HG03039 (cell line): ENCODE data around the gene KIRREL2.
A peak's percentile ranks its signal among the peaks of the same experiment; 100 is the strongest.
"Not testable (repeated sequence)": the region's sequence is repeated elsewhere in the genome, so short reads cannot be mapped to it uniquely, and the experiment has no call there.

Source experiments
- ATAC-seq: cut with Tn5 transposase; IDR thresholded peaks from one replicate; pipeline ENCODE4 v1.9.1; 2021; ENCODE audit warnings: mild to moderate bottlenecking, moderate library complexity; ENCODE audit not compliant: unreplicated experiment

KIRREL2 gene

DNA sequence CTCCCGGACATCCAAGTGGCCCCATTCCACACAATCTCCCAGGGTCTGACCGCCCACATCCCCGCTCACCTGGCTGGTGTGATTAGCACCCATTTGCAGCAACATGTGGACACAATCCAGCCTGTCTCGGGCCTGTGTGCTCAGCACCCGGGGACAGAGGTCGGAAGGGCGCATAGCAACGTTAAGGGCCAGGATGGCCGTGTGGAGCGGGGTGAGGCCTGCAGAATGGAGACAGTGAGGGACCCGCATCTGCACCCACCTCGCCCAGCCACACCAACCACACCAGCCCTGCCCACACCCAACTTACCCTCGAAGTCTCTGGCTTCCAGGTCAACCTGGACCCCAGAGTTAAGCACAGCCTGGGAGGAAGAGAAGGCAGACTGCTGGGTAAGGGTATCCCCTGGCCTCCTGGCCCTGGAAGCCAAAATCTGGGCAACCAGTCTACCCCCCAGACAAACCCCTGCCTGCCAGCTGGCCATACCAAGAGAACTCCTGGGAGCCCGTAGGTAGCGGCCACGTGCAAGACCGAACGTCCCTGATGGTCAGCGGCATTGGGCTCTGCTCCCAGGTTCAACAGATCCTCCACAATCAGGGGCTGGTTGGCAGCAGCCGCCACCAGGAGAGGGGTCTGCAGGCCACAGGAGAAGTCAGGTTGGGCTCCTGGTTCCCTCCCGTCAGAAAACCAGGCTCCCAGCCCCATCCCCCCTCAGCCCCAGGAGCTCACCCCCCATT, 39.4 kb downstream of the KIRREL2 start:
- ATAC-seq = no peak

DNA sequence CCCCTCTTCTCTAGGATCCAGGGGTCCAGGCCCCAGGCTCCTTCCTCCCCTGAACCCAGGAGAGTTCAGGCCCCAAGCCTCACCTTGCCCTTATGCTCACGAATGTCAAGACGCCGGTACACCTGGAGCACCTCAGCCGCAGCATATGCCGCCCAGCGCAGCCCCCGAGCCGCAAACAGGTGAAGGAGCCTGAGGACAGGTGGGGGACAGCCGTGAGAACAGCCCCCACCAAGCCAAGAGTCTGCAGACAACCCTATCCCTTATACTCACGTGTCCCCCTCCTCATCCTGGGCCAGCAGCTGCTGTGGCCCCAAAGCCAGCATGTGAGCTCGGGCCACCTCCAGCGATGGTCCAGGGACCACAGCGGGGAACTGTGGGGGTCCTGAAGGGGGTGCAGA, 39.9 kb downstream of the KIRREL2 start:
- ATAC-seq = no peak

DNA sequence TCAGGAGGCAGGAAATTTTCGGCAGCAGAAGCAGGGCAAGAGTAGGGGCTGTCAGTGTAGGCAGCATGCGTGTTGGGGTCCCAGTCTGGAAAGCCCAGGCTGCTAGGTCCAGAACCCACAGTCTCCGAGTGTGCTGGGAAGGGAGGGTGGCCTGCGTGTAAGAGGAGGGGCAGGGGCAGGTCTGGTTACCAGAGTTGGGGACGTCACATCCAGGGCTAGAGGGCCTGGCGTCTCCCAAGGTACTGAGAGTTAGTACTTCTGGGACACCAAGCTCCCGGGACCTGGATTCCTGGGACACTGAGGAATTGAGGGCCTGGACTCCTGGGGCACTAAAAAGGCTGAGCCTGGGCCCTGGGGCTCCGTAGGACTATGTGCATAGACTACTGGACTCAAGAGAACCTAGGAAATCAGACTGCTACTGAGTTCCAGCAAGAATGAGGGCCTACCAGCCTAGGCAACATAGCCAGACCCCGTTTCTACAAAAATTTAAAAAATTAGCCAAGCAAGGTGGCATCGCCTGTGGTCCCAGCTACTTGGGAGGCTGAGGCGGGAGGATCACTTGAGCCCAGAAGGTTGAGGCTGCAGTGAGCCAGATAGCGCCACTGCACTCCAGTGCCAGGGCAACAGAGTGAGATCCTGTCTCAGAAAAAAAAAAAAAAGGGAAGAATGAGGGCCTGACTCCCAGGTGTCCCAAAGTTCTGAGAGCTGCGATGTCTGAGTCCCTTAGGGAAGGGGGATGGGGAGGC, 41.2 kb downstream of the KIRREL2 start:
- no peak for ATAC-seq

DNA sequence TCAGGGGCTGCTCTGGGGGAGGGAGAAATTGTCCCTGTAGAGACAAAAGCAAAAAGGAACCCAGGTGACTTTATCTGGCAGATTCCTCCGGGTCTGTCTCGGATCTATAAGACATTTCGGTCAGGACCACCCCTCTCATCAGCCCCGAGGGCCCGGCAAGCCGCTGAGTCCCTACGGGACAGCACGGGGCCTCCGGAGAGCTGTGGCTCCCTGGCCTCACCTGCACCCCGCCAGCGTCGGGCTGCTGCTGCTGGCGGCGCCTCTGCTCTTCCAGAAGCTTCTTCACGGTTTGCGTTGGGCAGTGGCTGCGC, 41.7 kb downstream of the KIRREL2 start:
- no peak for ATAC-seq

DNA sequence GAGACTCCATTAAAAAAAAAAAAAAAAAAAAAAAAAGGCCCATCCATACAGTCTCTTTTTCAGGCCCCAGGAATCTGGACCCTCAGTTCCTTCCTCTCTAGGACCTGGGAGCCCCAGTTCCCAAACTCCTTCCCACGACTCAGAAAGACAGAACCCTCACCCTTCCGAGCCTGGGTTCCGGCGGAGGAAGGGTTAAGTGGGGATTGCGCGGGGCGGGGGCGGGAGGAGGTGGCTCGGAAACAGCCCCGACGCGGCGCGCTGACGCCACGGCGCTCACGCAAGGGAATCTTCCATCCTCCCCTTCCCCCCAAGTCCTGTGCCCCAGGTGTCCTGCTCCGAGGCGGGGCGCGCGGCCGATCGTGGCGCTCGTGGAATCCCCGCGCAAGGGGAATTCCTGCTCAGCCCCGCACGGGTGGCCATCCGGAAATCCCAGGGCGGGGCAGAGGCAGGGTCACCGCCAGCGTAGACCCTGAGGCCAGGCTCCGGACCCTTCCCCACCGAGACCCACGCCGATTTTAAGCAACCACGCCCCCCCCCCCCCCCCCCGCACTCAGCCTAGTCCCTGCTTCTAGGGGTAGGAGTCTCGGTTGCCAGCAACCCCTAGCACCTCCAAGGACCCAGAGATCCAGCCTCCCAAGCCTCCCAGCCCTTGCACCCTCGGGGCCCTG, 43.0 kb downstream of the KIRREL2 start:
- peak; percentile 35 for ATAC-seq

DNA sequence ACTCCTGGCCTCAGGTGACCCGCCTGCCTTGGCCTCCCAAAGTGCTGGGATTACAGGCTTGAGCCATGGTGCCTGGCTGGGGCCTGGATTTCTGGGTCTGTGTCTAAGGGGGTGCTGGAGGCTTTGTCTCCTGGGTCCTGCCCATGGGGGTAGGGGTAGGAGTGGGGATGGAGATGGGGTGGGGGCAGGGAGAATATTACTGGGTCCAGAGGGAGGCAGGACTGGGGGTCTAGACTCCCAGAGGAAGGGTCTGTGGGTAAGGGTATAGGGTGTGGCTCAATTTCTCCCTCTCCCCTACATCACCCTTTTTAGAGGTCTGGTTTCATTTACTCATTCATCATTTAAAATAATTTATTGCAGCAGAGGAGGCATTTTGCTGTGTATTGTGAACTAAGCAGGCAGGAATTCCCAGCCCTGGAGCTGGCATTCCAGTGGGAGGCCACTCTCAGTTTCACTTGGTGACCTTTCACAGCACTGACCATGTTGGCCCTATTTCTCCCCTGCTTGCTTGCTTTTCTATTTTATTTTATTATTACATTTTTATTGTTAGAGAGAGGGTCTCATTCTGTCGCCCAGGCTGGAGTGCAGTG, 44.4 kb downstream of the KIRREL2 start:
- no peak for ATAC-seq

DNA sequence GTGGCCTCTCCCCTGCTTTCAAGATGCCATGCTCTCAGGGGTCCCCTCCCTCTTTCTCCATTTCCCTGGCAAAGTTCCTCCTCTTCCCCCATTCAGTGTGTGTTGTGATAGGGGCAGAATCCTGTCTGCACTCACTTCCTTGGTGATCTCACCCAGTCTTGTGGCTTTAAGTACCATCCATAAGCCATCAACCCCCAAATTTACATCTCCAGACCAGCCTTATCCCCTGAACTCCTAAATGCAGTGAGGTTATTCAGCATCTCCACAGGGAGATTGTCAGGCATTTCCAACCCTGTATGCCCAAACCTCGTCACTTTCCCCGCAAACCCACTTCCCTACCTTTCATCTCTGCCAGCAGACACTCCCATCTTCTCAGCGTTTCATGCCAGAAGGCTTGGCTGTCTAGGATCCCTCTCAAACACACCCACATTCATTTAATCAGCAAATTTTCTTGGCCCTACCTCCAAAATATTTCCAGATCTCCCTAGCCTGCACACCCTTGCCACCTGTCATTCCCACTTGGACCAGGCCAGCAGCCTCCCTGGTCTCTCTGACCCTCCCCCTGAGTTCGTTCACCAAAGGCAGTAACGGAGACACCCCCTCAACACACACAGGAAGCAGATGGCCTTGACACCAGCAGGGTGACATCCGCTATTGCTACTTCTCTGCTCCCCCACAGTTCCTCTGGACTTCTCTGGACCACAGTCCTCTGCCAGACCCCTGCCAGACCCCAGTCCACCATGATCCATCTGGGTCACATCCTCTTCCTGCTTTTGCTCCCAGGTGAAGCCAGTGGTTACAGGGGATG, 45.3 kb downstream of the KIRREL2 start, which contains the start of gene HCST:
Gene HCST (plus strand): TSS at position 676 of the 808 bp plus-strand sequence. CDS start 65 bp downstream, at position 741.
- no peak for ATAC-seq

DNA sequence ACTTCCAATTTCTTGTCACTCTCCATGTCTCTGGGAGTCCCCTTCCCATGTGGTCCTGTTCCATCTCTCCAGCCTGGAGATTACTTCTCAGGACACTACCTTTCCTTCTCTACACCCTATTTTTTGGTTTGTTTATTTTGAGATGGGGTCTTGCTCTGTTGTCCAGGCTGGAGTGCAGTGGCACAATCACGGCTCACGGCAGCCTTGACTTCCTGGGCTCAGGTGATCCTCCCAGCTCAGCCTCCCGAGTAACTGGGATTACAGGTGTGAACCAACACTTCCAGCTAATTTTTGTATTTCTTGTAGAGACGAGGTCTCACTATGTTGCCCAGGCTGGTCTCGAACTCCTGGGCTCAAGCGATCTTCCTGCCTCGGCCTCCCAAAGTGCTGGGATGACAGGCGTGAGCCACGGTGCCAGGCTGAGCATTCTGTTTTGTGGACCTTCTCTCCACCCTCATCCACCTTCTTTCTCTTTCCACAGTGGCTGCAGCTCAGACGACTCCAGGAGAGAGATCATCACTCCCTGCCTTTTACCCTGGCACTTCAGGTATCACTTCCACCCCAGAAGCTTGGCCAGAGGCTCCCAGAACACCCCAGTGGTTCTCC, 46.3 kb downstream of the KIRREL2 start:
- no peak for ATAC-seq

DNA sequence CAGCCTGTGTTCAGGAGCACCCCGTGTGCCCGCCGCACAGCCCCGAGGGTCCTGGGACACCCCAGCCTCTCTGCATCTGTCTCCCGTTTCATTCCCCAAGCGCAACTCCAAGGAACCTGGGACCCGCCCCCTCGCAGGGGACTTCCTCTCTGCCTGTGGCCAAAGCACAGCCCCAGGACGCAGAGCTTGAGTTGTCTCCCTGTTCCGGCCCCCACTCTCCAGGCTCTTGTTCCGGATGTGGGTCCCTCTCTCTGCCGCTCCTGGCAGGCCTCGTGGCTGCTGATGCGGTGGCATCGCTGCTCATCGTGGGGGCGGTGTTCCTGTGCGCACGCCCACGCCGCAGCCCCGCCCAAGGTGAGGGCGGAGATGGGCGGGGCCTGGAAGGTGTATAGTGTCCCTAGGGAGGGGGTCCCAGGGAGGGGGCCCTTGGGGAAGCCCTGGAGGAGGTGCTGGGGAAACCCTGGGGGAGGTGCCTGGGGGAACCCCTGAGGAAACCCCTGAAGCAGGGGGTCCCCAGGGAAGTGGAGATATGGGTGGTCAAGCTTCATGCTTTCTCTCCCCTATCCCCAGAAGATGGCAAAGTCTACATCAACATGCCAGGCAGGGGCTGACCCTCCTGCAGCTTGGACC, 47.0 kb downstream of the KIRREL2 start:
- ATAC-seq = peak; percentile 39

DNA sequence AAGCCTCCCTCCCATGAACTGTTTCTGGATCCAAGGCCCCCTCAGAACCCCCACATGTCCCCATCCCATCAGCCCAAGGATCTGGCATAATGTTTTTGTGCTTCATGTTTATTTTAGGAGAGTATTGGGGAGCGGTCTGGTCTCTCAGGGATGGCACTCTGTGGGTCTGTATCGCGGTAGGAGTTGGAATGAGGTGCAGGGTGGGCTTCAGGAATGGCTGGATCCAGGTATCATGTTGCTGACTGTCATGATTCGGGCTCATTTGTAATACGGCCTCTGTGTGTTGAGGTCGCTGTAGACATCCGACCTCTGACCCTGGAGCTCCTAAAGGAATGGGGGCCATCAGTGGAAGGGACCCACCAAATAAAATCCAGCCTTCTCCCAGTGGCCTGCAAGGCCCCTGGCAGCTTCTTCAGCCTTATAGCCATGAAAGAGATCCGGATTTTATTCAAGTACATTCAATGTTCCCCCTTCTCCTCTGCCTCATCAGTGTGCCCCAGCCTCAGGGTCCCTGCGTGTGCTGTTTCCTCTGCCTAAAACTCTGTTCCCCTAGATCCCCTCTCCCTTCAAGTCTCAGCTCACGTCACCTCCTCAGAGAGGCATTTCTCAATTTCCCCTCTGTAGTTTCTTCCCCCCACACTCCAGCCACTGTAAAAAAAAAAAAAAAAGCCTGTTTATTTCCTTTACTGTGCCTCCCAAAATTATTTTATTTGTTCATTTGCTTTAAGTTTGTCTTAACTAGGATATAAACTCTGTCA, 47.8 kb downstream of the KIRREL2 start:
- ATAC-seq = no peak

DNA sequence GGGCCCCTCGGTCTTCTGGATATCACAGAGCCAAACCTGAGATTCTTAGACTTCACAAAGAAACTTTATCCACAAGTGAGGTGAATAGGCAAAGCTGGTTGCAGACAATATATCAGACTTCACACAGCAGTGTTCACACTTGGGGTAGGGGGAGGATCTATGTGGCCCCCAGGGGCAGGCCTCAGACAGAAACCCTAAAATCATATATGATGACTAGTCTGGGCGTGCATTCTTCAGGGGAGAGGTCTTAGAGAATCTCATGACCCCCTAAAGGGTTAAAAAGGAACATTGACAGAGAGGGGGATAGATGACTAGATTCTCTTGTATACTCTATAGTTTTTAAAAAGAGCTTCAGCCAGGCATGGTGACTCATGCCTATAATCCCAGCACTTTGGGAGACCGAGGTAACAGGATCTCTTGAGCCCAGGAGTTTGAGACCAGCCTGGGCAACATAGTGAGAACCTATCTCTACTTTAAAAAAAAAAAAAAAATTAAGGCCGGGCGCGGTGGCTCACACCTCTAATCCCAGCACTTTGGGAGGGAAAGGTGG, 48.5 kb downstream of the KIRREL2 start:
- no peak for ATAC-seq

DNA sequence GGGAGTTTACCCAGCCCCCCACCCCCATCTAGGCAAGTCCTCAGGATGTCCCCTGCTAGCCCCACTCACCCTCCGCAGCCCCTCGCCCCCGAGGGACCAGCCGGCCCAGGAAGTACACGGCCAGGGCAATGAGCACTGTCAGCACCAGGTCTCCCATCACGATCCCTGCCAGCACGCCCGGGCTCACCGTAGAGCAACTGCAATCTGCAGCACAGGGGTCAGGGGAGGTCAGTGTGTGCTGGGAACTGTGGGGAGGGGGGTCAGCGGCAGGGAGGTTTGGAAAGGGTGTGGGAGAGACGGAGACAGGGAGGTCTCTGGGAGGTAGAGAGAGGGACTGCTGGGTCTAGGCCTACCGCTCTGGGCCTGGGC, 50.6 kb downstream of the KIRREL2 start:
- no peak for ATAC-seq

DNA sequence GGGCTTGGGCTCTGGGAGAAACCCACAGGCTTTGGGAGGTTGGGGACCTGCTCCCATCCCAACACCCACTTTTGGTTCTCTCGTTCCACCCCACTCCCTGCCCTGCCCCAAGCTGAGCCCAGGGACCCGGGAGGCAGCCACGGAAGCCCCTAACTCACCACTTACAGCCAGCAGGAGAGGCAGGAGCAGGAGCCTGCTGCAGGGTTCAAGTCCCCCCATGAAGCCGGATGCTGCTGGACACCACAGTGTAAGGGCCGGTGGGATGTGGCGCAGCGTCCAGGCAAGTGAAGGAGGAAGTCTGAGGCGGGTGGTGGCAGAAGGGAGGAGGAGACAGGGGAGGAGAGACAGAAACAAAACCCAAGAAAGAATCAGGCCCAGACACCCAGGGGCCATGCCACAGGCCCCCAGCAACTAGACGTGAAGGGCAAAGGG, 51.3 kb downstream of the KIRREL2 start, which contains the start of gene TYROBP:
Gene TYROBP (minus strand): TSS at position 286 of the 432 bp plus-strand sequence. CDS start 67 bp downstream, at position 219.
- ATAC-seq = no peak

DNA sequence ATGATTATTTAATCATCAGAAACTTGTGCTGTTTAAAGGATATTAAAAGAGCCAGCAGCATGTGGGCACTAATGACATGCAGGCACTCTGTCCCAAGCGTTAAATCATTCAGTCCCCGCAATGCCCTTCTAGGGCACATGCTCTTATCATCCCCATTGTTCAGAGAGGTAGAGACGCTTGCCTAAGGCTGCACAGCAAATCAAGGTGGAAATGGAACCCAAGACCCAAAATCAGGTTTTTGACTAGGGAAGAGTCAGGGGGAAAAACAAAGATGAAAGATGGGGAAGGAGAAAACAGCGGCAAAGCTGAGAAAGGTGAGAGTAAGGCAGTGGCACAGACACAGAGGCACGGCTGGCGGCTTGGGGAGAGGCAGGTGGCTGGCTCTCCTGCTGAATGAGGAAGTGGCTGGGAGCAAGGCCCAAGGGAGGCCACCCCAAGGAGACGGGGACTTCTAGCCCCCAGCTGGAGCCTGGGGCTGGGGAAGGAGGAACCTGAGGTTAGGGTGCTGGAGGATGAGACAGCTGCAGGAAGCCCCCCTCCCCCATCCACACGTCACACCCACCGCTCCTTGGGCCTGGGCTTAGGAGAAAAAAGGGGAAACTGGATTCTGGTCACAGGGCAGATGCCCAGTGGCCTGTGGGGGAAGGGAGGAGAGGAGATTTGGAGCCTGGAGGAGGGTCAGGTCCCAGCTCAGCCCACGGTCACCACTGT, 52.4 kb downstream of the KIRREL2 start:
- ATAC-seq = no peak

DNA sequence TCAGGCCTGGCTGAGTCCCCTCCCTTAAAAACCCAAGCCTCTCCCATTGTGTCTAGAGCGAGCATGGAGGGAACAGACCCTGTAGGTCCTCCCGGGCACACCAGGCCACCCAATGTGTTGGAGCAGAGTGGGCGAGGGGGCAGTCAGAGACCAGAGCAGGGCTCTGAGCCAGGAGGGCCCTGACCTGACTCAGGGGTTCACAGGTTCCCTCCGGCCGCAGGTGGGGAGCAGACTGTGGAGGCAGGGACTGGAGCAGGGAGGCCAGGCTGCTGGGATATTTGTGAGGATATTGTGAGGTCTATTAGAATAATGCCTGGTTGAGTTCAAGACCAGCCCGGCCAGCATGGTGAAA, 52.9 kb downstream of the KIRREL2 start:
- no peak for ATAC-seq

DNA sequence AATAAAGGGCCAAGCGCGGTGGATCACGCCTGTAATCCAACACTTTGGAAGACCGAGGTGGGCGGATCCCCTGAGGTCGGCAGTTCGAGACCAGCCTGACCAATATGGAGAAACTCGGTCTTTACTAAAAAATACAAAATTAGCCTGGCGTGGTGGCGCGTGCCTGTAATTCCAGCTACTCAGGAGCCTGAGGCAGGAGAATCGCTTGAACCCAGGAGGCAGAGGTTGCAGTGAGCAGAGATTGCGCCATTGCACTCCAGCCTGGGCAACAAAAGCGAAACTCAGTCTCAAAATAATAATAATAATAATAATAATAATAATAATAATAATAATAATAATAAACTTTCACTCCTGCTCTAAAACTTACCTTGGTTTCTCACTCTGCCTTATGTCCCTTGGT, 53.6 kb downstream of the KIRREL2 start:
- ATAC-seq = not testable (repeated sequence)

DNA sequence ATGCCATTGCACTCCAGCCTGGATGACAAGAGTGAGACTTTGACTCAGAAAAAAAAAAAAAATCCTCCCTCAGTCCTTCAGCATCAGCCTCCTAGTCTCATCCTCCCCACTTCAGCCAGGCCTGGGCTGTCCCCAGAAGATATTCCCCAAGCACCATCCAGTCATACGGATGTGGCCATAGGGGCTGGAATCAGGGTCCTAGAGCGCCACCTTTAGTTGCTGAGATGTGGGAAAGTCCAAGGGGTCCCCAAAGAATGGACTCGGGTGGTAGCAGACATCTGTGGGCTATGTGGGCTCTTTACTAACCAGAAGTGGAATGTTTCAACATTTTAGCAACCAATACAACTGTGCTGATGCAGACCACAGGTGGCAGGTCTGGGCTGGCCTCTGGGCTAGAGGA, 54.5 kb downstream of the KIRREL2 start:
- ATAC-seq = no peak

DNA sequence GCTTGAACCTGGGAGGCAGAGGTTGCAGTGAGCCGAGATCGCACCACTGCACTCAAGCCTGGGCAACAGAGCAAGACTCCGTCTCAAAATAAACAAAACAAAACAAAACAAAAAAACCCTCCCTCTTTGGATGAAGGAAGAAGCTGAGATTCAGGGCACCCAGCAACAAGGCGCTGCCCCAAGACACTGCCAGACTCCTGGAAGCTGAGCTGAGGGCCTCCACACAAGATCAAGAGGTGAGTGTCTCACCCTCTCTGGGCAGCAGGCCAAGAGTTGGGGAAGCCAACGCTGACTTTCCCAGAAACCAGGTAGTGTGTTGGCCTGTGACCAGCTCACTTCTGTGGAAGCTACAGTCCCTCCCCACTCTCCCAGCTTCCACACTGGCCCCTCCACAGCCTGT, 55.1 kb downstream of the KIRREL2 start:
- no peak for ATAC-seq
